ENCODE results near the gene BRSK2.

GRCh38 chr11:1438967-1439330, 49.2 kb downstream of the BRSK2 start:
- no peak for TF ChIP-seq TAF1 (IDR thresholded peaks at IDR 0.05; ENCODE audit: low read depth)
- no peak for TF ChIP-seq TEAD4 (IDR thresholded peaks at IDR 0.05)
- TF ChIP-seq, protein P1, sequence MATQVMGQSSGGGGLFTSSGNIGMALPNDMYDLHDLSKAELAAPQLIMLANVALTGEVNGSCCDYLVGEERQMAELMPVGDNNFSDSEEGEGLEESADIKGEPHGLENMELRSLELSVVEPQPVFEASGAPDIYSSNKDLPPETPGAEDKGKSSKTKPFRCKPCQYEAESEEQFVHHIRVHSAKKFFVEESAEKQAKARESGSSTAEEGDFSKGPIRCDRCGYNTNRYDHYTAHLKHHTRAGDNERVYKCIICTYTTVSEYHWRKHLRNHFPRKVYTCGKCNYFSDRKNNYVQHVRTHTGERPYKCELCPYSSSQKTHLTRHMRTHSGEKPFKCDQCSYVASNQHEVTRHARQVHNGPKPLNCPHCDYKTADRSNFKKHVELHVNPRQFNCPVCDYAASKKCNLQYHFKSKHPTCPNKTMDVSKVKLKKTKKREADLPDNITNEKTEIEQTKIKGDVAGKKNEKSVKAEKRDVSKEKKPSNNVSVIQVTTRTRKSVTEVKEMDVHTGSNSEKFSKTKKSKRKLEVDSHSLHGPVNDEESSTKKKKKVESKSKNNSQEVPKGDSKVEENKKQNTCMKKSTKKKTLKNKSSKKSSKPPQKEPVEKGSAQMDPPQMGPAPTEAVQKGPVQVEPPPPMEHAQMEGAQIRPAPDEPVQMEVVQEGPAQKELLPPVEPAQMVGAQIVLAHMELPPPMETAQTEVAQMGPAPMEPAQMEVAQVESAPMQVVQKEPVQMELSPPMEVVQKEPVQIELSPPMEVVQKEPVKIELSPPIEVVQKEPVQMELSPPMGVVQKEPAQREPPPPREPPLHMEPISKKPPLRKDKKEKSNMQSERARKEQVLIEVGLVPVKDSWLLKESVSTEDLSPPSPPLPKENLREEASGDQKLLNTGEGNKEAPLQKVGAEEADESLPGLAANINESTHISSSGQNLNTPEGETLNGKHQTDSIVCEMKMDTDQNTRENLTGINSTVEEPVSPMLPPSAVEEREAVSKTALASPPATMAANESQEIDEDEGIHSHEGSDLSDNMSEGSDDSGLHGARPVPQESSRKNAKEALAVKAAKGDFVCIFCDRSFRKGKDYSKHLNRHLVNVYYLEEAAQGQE (IDR thresholded peaks at IDR 0.05; ENCODE audit: low read depth) = no peak
- no peak for TF ChIP-seq RAD21 (IDR thresholded peaks at IDR 0.05; ENCODE audit: low read depth)
- no peak for TF ChIP-seq EGR1 (IDR thresholded peaks at IDR 0.05)
- no peak for TF ChIP-seq EP300 (IDR thresholded peaks at IDR 0.05; ENCODE audit: borderline replicate concordance)
- TF ChIP-seq MAX (IDR thresholded peaks at IDR 0.05) = no peak
